ENCODE measurements around the gene C19orf12.

- TF ChIP-seq, protein P1, sequence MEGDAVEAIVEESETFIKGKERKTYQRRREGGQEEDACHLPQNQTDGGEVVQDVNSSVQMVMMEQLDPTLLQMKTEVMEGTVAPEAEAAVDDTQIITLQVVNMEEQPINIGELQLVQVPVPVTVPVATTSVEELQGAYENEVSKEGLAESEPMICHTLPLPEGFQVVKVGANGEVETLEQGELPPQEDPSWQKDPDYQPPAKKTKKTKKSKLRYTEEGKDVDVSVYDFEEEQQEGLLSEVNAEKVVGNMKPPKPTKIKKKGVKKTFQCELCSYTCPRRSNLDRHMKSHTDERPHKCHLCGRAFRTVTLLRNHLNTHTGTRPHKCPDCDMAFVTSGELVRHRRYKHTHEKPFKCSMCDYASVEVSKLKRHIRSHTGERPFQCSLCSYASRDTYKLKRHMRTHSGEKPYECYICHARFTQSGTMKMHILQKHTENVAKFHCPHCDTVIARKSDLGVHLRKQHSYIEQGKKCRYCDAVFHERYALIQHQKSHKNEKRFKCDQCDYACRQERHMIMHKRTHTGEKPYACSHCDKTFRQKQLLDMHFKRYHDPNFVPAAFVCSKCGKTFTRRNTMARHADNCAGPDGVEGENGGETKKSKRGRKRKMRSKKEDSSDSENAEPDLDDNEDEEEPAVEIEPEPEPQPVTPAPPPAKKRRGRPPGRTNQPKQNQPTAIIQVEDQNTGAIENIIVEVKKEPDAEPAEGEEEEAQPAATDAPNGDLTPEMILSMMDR (IDR thresholded peaks at IDR 0.05): no peak
- TF ChIP-seq KAT7 (CRISPR knock-in tag; IDR thresholded peaks at IDR 0.05; ENCODE audit: borderline replicate concordance) (no peak), TEAD1 (CRISPR knock-in tag; IDR thresholded peaks at IDR 0.05) (no peak), ETV6 (CRISPR knock-in tag; IDR thresholded peaks at IDR 0.05) (no peak), ZBTB43 (CRISPR knock-in tag; IDR thresholded peaks at IDR 0.05) (no peak)
- TF ChIP-seq, protein P2, sequence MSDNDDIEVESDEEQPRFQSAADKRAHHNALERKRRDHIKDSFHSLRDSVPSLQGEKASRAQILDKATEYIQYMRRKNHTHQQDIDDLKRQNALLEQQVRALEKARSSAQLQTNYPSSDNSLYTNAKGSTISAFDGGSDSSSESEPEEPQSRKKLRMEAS (CRISPR knock-in tag; IDR thresholded peaks at IDR 0.05): no peak
Observed at GRCh38 chr19:29660835-29661234, 54.2 kb downstream of the C19orf12 start.
